Kidney capillary endothelial cell (primary cell): ENCODE data around the gene C2orf81.
"Not testable (repeated sequence)": the region's sequence is repeated elsewhere in the genome, so short reads cannot be mapped to it uniquely, and the experiment has no call there.

Experiments used
- DNase-seq: peaks from one replicate; pipeline ENCODE4 v3.0.0-alpha.2; 2018; ENCODE audit warnings: low spot score

Gene C2orf81

DNA sequence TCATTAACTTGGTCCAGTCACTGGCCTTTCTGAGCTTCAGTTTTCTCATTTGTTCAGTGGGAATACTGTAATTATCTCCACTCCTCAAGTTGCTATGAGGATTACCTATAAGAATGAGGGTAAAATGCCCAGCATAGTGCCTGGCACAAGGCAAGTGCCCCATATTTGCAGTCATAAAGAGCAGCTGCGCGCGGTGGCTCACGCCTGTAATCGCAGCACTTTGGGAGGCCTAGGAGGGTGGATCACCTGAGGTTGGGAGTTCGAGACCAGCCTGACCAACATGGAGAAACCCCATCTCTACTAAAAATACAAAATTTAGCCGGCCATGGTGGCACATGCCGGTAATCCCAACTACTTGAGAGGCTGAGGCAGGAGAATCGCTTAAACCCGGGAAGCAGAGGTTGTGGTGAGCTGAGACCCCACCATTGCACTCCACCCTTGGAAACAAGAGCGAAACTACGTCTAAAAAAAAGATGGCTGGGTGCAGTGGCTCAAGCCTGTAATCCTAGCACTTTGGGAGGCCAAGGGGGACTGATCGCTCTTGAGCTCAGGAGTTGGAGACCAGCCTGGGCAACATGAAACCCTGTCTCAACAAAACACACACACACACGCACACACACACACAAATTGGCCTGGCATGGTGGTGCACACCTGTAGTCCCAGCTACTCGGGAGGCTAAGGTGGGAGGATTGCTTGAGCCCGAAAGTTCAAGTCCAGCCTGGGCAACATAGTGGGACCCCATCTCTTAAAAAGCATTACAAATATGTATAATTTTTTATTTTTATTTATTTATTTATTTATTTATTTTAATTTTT is 21.3 kb upstream of the C2orf81 start:
- not testable (repeated sequence) for DNase-seq

GRCh38 chr2:74441690-74442482 is 20.5 kb upstream of the C2orf81 start, which contains the start of gene RTKN:
Gene RTKN (minus strand): TSS chr2:74441937. CDS start chr2:74441816, 121 bp downstream.
- no peak for DNase-seq

- DNase-seq: no peak
Observed at GRCh38 chr2:74441170-74441689, 19.8 kb upstream of the C2orf81 start.

DNA sequence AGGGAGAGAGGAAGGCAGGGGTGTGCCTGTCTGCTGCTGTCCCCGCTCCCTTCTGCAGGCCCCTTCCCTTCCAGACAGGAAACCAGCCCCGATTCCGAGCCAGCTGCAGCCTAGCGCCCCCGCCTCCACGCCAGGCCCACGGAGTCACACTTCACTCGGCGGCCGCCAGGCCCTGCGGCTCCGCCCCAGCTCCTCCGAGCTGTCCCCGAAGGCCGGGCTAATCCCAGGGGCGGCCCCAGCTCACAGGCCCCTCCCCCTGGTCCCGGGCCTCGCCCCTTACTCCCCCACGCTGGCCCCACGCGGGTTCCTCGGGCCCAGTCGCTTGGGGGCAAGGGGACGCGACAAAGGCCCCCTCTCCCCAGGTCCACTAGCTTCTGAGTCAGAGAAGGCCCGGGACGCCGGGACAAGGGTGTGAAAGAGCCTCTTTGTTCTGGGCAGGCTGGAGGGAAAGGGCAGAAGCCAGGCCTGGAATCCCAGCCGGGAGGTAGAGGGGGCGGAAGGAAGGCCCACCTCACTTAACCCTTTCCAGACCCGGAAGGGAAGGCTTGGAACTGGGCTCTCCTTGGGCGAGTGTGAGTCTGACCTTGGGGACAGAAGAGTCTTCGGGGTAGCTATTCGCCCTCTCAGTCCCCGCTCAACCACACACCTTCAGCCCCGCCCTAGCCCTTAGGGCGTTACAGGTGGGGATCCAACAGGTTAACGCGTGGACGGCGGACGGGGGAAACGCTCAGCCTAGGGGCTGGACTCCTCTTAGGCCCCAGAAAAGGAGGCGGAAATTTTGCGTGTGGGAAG is 19.2 kb upstream of the C2orf81 start:
- DNase-seq: peak; percentile 60

- DNase-seq: no peak
Observed at GRCh38 chr2:74439803-74440377, 18.5 kb upstream of the C2orf81 start.

DNA sequence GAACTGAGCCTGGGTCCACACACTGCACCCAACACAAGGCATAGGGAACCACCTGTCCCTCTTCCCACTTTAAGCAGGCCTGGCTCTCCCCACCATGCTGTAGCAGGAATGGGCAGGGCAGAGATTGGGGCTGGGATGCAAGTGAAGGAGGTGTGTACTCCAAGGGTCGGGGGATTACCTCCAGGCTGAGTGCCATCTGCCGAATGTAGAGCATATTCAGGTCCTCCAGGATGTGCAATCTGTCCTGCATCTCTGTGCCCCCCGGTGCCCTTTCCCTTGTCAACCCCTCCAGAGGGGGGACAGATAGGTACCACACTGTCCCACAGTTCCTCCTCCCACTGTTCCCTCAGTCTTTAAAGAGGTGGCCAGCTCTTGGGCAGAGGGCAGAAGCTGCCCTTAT is 18.0 kb upstream of the C2orf81 start:
- DNase-seq: no peak

DNA sequence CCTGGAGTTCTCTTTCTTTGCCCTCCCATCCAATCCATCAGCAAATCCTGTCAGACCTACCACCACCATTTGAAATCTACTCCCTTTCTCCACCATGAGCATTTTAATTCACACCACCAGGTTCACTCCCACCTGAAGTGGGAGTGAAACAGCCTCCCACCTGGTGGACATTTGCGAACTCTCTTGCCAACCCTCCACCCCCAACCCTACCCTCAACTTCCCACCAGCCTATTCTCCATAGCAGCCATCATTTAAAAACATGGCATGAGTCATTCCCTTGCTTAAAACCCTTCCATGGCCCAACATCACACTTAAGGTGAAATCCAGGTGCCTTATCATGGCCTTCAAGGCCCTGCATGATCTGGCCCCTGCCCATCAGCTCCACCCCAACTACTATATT is 16.8 kb upstream of the C2orf81 start:
- DNase-seq: no peak

DNA sequence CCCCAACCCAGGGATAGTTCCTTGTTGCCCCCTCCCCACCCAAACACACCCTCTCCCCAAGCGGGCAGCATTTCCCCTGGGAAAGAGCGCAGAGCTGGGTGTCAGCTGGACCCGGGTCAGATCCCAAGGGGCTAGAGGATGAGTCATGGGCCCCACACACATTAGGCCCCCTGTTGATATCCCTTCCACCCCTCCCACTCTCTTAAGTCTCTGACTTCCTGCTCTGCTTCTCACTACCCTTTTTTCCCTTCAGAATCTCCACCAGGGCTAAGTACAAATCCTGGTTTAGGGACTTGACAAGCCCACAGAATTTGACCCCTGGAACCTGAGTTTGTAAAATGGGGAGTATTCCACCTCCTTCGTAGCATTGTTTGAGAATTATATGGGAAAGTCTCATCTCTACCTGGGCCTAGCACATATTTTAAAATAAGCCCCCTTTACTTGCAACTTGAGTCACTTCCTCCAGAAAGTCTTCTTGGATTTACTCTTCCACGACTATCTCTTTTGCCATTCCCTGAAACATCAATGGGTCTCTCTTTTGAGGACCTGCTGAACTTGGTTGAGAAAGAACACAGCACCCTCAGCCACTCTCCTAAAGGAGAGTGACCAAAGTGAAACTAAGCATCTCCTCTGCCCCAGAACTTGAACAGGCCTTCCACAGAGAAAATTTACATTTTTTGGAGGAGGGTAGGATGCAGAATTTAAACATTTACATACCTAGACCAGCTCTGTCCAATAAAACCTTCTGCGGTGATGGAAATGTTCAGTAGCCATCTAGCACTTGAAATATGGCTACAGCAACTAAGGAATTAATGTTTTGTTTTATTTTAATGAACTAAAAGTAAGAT is 15.7 kb upstream of the C2orf81 start:
- DNase-seq: no peak

DNA sequence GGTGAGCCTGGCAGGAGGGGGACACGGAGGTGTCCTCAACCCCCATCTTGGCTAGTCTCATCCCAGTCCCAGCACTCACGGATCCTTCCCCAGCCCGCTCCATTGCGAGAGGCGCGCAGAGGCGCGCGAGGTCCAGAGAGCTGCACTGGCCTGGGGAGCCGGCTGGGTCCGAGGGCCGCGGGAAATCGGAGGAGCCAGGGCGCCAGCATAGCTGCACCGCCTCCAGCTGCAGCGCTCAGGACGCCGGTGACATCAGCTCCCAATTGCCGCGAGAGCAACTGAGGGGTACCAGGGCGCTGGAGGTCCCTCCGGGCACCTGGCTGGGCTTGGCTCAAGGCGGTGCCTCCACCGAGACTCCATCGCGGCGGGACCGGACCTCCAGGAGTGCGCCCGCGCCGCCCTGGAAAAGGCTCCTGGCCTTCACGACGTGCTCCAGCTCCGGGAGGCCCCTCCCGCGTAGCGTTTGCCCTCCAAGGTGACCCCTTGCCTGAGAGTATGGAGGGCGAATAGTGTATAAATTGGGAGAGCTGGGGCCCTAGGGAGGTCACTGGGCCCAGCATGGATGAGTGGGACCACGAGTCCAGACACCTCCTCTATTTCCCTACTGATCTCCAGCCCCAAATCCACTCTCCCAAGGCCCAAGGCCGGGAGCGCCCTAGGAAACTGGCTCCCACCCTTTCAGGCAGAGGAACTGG is 14.8 kb upstream of the C2orf81 start:
- DNase-seq: no peak

- no peak for DNase-seq
Observed at GRCh38 chr2:74430502-74430901, 9.1 kb upstream of the C2orf81 start.

DNA sequence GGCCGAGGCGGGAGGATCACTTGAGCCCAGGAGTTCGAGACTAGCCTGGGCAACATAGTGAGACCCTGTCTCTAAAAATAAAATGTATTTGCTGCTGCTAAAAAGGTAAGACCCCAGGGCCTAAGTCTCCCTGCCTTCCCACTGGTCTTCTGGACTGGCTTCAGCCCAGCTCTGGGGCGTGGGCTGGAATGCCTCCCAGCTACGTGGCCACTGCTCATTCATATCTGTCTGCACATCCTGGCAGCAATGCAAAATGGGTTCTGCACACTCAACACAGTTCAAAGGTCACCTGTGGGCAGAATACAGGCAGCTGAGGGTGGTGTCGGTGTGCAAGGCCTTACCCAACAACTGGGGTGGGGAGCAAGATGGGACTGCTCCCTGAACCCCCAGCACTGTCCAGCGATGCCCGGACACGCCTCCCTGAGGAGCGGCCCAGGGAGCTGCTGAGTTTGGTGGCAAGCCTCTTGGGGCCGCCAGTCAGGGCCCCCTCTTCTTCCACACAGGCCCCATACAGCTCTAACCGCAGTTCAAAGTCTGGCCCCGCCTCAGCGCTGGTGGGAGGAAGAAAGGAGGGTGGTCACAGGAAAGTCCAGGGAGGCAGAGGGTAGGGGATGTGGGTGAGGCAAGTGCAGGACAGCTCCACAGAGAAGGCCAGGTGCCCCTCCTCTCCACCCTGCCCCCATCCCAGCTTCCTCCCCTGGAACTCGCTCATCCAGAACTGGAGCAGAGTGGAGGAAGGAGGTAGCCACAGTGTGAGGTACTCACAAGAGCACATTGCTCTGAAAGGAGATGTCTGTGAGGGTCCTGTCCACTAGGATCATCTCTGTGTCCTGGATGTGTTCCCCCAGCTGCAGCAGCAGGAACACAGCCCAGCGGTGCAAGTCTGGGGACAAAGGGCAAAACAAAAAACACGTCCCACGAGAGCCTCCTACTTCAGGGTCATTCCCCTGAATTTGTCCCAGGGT is 8.3 kb upstream of the C2orf81 start:
- DNase-seq: no peak

- DNase-seq: no peak
Observed at GRCh38 chr2:74428675-74429074, 7.3 kb upstream of the C2orf81 start.

DNA sequence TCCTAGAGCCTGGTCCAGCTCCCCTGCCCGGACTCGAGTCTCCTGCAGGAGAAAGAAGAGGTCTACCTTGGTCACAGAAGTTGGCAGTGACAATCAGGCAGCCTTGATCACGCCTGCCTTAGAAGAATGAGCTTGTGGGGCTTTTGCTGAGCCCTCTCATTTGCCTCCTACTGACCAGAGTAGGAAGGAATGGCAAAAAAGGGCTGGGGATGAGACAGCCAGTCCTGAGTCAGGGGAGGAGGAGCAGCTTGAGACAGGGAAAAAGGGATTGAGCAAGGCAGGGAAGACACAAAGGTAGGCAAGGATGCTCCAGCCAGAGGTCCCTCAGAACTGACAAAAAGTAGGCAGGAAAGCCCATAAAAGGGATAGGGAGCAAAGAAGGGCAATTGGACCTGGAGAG is 6.1 kb upstream of the C2orf81 start:
- DNase-seq: no peak

GRCh38 chr2:74426181-74426758 is 4.9 kb upstream of the C2orf81 start:
- no peak for DNase-seq

- DNase-seq: no peak
Observed at GRCh38 chr2:74425523-74425922, 4.1 kb upstream of the C2orf81 start.

GRCh38 chr2:74424995-74425406 is 3.6 kb upstream of the C2orf81 start:
- DNase-seq: no peak

DNA sequence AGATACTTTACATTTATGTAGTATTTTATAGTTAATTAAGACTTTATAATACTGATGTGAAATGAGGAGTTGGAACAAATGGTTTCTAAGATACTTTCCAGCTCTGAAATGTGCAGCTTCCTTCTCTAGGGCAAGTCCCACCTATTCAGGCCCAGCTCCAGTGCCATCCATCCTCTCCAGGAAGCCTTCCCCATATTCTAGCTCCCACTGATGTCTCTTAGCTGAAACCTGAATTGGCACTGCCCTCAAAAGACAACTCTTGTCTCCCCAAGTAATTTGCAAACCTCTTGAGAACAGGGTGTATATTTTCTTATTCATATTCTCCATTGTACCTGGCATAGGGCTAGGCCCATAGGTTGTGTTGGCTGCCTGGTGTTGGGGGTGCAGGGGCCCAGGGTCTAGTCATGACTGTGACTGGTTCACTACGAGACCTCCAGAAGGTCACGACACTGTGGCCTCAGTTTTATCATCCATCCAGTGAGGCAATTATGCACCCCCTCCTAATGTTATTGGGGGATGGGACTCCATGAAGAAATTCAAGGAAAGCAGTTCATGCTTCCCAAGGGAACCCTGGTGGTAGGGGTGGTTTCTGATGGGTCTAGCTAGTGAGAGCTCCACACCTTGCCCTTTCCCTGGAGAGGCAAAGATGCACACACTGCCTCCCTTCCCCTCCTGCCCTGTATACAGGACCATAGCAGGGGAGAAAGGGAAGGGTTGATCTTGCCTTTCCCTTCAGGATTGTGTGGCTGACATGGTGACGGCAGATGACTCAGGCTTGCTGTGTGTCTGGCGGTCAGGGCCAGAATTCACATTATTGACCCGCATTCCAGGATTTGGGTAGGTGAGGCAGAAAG is 2.9 kb upstream of the C2orf81 start:
- DNase-seq: no peak
